Endothelial cell of umbilical vein (primary cell): ENCODE measurements around the gene PITPNM2. TPM values are rescaled to one million over a fixed set of nuclear protein-coding genes. Genes with fewer than 3 reads are reported as not detected.

Experiments
- BruUV-seq: library from RNA; stranded (reverse); fragments of 400-500 nt; replicated peaks from 2 replicates; lab custom pipeline; 2021; lab: Mats Ljungman, UMichigan
- CTCF ChIA-PET: fragments of 300-600, 350-600 bp; sonication (Branson Sonifier 250); formaldehyde crosslinking; loops from one replicate; lab custom pipeline; 2021; ENCODE audit warnings: antibody characterized with exemption, inconsistent platforms; lab: Charles Lee
- POLR2A ChIA-PET: fragments of 300-600, 350-600 bp; sonication (Branson Sonifier 250); formaldehyde crosslinking; loops from one replicate; lab custom pipeline; 2021; ENCODE audit warnings: antibody characterized with exemption, inconsistent platforms; lab: Charles Lee
- DNase-seq: peaks from one replicate; pipeline ENCODE4 v3.0.0-alpha.2; 2011; ENCODE audit warnings: low read depth, low spot score
- FAIRE-seq: peaks from 2 replicates; lab custom pipeline; 2011; peaks lifted over from hg19 to GRCh38; lab: Jason Lieb, UNC
- H2AFZ ChIP-seq: 2 replicates; pipeline ENCODE4 v1.6.0; 2012; ENCODE audit warnings: low read depth, low read length, control low read depth, inconsistent platforms
- H3K27ac ChIP-seq: 2 replicates; pipeline ENCODE4 v1.5.1; 2011; ENCODE audit warnings: low read depth, mild to moderate bottlenecking, control low read depth, low read length, moderate library complexity; ENCODE audit not compliant: insufficient read depth
- H3K27me3 ChIP-seq, 2 experiments: 2 replicates each; pipeline versions ENCODE4 v1.6.0 to v1.6.1; 2011; ENCODE audit warnings: low read length in 2 of 2, mixed read lengths in 1 of 2; ENCODE audit not compliant: control insufficient read depth in 2 of 2, insufficient read depth in 2 of 2
- H3K36me3 ChIP-seq, 2 experiments: 2 replicates in 1 of 2; 3 replicates in 1 of 2; pipeline ENCODE4 v1.5.1; 2011; ENCODE audit warnings: low read length in 2 of 2, mild to moderate bottlenecking in 1 of 2, moderate library complexity in 1 of 2; ENCODE audit not compliant: control insufficient read depth in 2 of 2, insufficient read depth in 2 of 2; ENCODE audit errors: extremely low read depth in 1 of 2
- H3K4me1 ChIP-seq: 3 replicates; pipeline ENCODE4 v1.5.1; 2011; ENCODE audit warnings: mild to moderate bottlenecking, low read length; ENCODE audit not compliant: control insufficient read depth, insufficient read depth; ENCODE audit errors: extremely low read depth
- H3K4me2 ChIP-seq: 2 replicates; pipeline ENCODE4 v1.6.1; 2011; ENCODE audit warnings: low read length, control low read depth, mixed read lengths; ENCODE audit not compliant: insufficient read depth
- H3K4me3 ChIP-seq, 3 experiments: fragments of 200-600 bp in 1 of 3; sonication (generic), shearing (Covaris generic) in 1 of 3; replicated peaks in 1 of 3; 2 replicates each; pipeline ENCODE4 v1.5.1; 2011 to 2016; ENCODE audit warnings: control low read depth in 3 of 3, low read length in 3 of 3, mild to moderate bottlenecking in 2 of 3, inconsistent platforms in 1 of 3, low read depth in 1 of 3, moderate library complexity in 1 of 3; ENCODE audit not compliant: insufficient read depth in 1 of 3
- H3K79me2 ChIP-seq: 2 replicates; pipeline ENCODE4 v1.6.0; 2012; ENCODE audit warnings: low read length, inconsistent platforms; ENCODE audit not compliant: control insufficient read depth, insufficient read depth
- H3K9ac ChIP-seq: replicated peaks from 2 replicates; pipeline ENCODE3; 2011; ENCODE audit warnings: low read length, control low read depth; ENCODE audit not compliant: insufficient read depth; ENCODE audit errors: extremely low read depth
- H3K9me1 ChIP-seq: replicated peaks from 3 replicates; pipeline ENCODE4 v1.6.0; 2011; ENCODE audit warnings: mild to moderate bottlenecking, low read length; ENCODE audit not compliant: control insufficient read depth, insufficient read depth; ENCODE audit errors: extremely low read depth
- H3K9me3 ChIP-seq: replicated peaks from 2 replicates; pipeline ENCODE4 v1.5.1; 2012; ENCODE audit warnings: low read length, inconsistent platforms; ENCODE audit not compliant: control insufficient read depth, insufficient read depth
- H4K20me1 ChIP-seq: replicated peaks from 2 replicates; pipeline ENCODE3; 2011; ENCODE audit warnings: mild to moderate bottlenecking, low read length; ENCODE audit not compliant: control insufficient read depth, insufficient read depth; ENCODE audit errors: extremely low read depth
- EZH2 ChIP-seq: IDR thresholded peaks from 2 replicates; pipeline ENCODE4 v1.6.1; 2012; ENCODE audit warnings: borderline replicate concordance, low read depth, mild to moderate bottlenecking, moderate library complexity, low read length, inconsistent platforms; ENCODE audit not compliant: severe bottlenecking
- FOS ChIP-seq: IDR thresholded peaks from 2 replicates; pipeline ENCODE4 v1.6.1; 2011; ENCODE audit warnings: mild to moderate bottlenecking, low read length, moderate library complexity, borderline replicate concordance; ENCODE audit not compliant: insufficient read depth
- GATA2 ChIP-seq: IDR thresholded peaks from 2 replicates; pipeline ENCODE4 v1.7.0; 2011; ENCODE audit warnings: low read depth, mild to moderate bottlenecking, moderate library complexity, mixed read lengths, low read length; ENCODE audit not compliant: insufficient read length, insufficient read depth
- JUN ChIP-seq: IDR thresholded peaks from 2 replicates; pipeline ENCODE4 v1.6.1; 2011; ENCODE audit warnings: borderline replicate concordance, low read depth; ENCODE audit not compliant: insufficient read length, insufficient read depth
- MYC ChIP-seq: IDR thresholded peaks from one replicate; pipeline ENCODE4 v1.6.1; 2011; ENCODE audit warnings: mild to moderate bottlenecking, low read depth, low read length
- POLR2A ChIP-seq: IDR thresholded peaks from 2 replicates; pipeline ENCODE4 v1.6.1; 2012; ENCODE audit warnings: low read depth, mild to moderate bottlenecking, control low read depth, low read length
- POLR2AphosphoS5 ChIP-seq: IDR thresholded peaks from 2 replicates; pipeline ENCODE4 v1.6.1; 2012; ENCODE audit warnings: low read depth, mild to moderate bottlenecking, control low read depth, low read length, moderate library complexity; ENCODE audit not compliant: insufficient read depth
- dilution Hi-C: fragments of 300-500 bp; cut with MboI; formaldehyde crosslinking; loops from one replicate; pipeline ENCODE4 v1.15.0; 2019; ENCODE audit warnings: low sequenced_read_pairs; ENCODE audit not compliant: extremely low pct_ligation_motif_present
- intact Hi-C: fragments of 100-400 bp; cut with micrococcal nuclease; formaldehyde crosslinking; loops from one replicate; pipeline ENCODE4 v1.10.0; 2022
- polyA plus RNA-seq, 4 experiments: library from polyadenylated mRNA; depleted of rRNA in 3 of 4; stranded (reverse) in 3 of 4; unstranded in 1 of 4; fragments of >200 nt; gene quantifications; 2 replicates each; pipeline versions ENCODE4 v1.2.1 to v1.2.3, GENCODE V29; 2011 to 2012; ENCODE audit warnings: missing spikeins in 1 of 4
- total RNA-seq: library from RNA; stranded (reverse); gene quantifications from 2 replicates; pipeline ENCODE4 v1.2.3, GENCODE V29; 2021
- TF ChIP-seq, protein P1 (sequence below), 2 donors: IDR thresholded peaks; 1 replicate in 1 of 2; 2 replicates in 1 of 2; pipeline ENCODE4 v1.5.1; 2011; ENCODE audit warnings: low read length in 2 of 2, mild to moderate bottlenecking in 2 of 2, moderate library complexity in 2 of 2, control low read depth in 1 of 2, inconsistent platforms in 1 of 2, low read depth in 1 of 2; ENCODE audit not compliant: insufficient read depth in 1 of 2; ENCODE audit errors: extremely low read depth in 1 of 2
- TF ChIP-seq, protein P2 (sequence below): IDR thresholded peaks from 2 replicates; pipeline ENCODE4 v1.6.1; 2011; ENCODE audit not compliant: insufficient read depth, insufficient read length

Gene PITPNM2
- total and polyA plus RNA-seq, 2 donors (not counting 3 experiments of a cell fraction or from before 2014, with no cell fraction given): 4.2 to 15.9 TPM

GRCh38 chr12:123145211-123145610 lies 5.7 kb downstream of the PITPNM2 start:
- no peak overlapping the region for H3K27ac ChIP-seq
- no peaks in the 10 kb centered on the region for H3K9me1 ChIP-seq
- H3K79me2 ChIP-seq: peaks cover 26% of the 10 kb centered on the region
- POLR2A ChIA-PET: no interaction called here
- intact Hi-C loops: no loop called here
- DNase-seq (no peak), FAIRE-seq (no peak)
- H3K4me1 ChIP-seq: peaks cover 32% of the 10 kb centered on the region
- H4K20me1 ChIP-seq: no peaks in the 10 kb centered on the region
- CTCF ChIA-PET: interaction anchor here (1.0 kb wide), 1 partner anchor 19 kb away, joined by 3 read pairs; no protein-coding TSS in a partner anchor
- BruUV-seq: no TSS peak
- TF ChIP-seq MYC: no peak
- TF ChIP-seq POLR2AphosphoS5: no peak
- no peak for TF ChIP-seq GATA2
- no peak for TF ChIP-seq EZH2
- no peak for TF ChIP-seq JUN
- TF ChIP-seq, protein P1, sequence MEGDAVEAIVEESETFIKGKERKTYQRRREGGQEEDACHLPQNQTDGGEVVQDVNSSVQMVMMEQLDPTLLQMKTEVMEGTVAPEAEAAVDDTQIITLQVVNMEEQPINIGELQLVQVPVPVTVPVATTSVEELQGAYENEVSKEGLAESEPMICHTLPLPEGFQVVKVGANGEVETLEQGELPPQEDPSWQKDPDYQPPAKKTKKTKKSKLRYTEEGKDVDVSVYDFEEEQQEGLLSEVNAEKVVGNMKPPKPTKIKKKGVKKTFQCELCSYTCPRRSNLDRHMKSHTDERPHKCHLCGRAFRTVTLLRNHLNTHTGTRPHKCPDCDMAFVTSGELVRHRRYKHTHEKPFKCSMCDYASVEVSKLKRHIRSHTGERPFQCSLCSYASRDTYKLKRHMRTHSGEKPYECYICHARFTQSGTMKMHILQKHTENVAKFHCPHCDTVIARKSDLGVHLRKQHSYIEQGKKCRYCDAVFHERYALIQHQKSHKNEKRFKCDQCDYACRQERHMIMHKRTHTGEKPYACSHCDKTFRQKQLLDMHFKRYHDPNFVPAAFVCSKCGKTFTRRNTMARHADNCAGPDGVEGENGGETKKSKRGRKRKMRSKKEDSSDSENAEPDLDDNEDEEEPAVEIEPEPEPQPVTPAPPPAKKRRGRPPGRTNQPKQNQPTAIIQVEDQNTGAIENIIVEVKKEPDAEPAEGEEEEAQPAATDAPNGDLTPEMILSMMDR (IDR thresholded peaks at IDR 0.05; ENCODE audit: extremely low read depth in 1 of 2, insufficient read depth in 1 of 2, low read depth in 1 of 2, low read length in 2 of 2): no peak
- no peak for TF ChIP-seq FOS
- no peak for TF ChIP-seq POLR2A
- TF ChIP-seq, protein P2, sequence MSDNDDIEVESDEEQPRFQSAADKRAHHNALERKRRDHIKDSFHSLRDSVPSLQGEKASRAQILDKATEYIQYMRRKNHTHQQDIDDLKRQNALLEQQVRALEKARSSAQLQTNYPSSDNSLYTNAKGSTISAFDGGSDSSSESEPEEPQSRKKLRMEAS: no peak
- H3K9me3 ChIP-seq: no peaks in the 10 kb centered on the region
- H2AFZ ChIP-seq: no peak overlapping the region
- H3K4me3 ChIP-seq: no peak overlapping the region
- no peaks in the 10 kb centered on the region for H3K27me3 ChIP-seq
- H3K36me3 ChIP-seq: no peaks in the 10 kb centered on the region
- no peak overlapping the region for H3K4me2 ChIP-seq
- dilution Hi-C loops: no loop called here
- H3K9ac ChIP-seq: no peak overlapping the region
